Gastrocnemius medialis (tissue), 4 donors: Measurements from ENCODE around the gene CTSE. TPM values are rescaled to one million over a fixed set of nuclear protein-coding genes. Genes with fewer than 3 reads are reported as not detected.
"Not testable (repeated sequence)": the region's sequence is repeated elsewhere in the genome, so short reads cannot be mapped to it uniquely, and the experiment has no call there.

ENCODE experiments used
- ATAC-seq, 2 donors: fragments of 150-250 bp; one replicate each; pipeline ENCODE4 v1.9.1; 2016
- DNase-seq, 2 donors: peaks; one replicate each; pipeline ENCODE4 v3.0.0-alpha.2; 2019
- H3K27ac ChIP-seq, 4 donors: fragments of 200-600 bp; sonication (generic); 1 replicate in 1 of 4; 2 replicates in 3 of 4; pipeline ENCODE4 v1.5.1; 2016 to 2018; ENCODE audit warnings: mild to moderate bottlenecking in 2 of 4, moderate library complexity in 1 of 4
- H3K27me3 ChIP-seq, 3 donors: fragments of 200-600 bp; sonication (generic) in 2 of 3; 1 replicate in 1 of 3; 2 replicates in 2 of 3; pipeline versions ENCODE4 v1.5.1 to v1.6.0; 2016 to 2019; ENCODE audit warnings: mild to moderate bottlenecking in 1 of 3, moderate library complexity in 1 of 3
- H3K36me3 ChIP-seq, 2 donors: fragments of 200-600 bp; sonication (generic) in 1 of 2; one replicate each; pipeline ENCODE4 v1.5.1; 2017 to 2018
- H3K4me1 ChIP-seq, 2 donors: fragments of 200-600 bp; sonication (generic) in 1 of 2; one replicate each; pipeline ENCODE4 v1.5.1; 2016 to 2017; ENCODE audit warnings: mild to moderate bottlenecking in 2 of 2
- H3K4me3 ChIP-seq, 4 donors: fragments of 200-600 bp; sonication (generic) in 3 of 4; 1 replicate in 1 of 4; 2 replicates in 3 of 4; pipeline ENCODE4 v1.5.1; 2016 to 2019; ENCODE audit warnings: mild to moderate bottlenecking in 2 of 4
- H3K9me3 ChIP-seq, 3 donors: fragments of 200-600 bp; sonication (generic) in 2 of 3; 1 replicate in 1 of 3; 2 replicates in 2 of 3; pipeline ENCODE4 v1.5.1; 2016 to 2019
- POLR2A ChIP-seq, 2 donors: fragments of 450-650 bp; IDR thresholded peaks; one replicate each; pipeline ENCODE4 v1.6.1; 2017; ENCODE audit warnings: antibody characterized with exemption in 2 of 2, mild to moderate bottlenecking in 2 of 2, moderate library complexity in 2 of 2
- in situ Hi-C, 4 donors: fragments of 200-750 bp; cut with MboI; loops; one replicate each; pipeline versions ENCODE4 v1.15.0 to v1.8.0; 2017; ENCODE audit warnings: low sequenced_read_pairs in 4 of 4
- intact Hi-C: fragments of 100-400 bp; cut with DNase I; formaldehyde crosslinking; loops from one replicate; pipeline ENCODE4 v1.15.1; 2023; ENCODE audit warnings: low total_unique reads
- total RNA-seq, 4 donors: library from RNA; depleted of rRNA; stranded (reverse); fragments of >200 nt; gene quantifications; one replicate each; pipeline versions ENCODE4 v1.1.0 to v1.2.3, GENCODE V29; 2016
- TF ChIP-seq, protein P1 (sequence below), 5 experiments: fragments of 450-650 bp in 3 of 5; fragments of 200-600 bp in 2 of 5; sonication (generic) in 2 of 5; IDR thresholded peaks in 4 of 5; conservative IDR thresholded peaks in 1 of 5; 1 replicate in 4 of 5; 2 replicates in 1 of 5; pipeline ENCODE4 v1.5.1; 2016 to 2019; ENCODE audit warnings: antibody characterized with exemption in 5 of 5, mild to moderate bottlenecking in 3 of 5, moderate library complexity in 3 of 5

CTSE gene
- total RNA-seq, 4 donors from 2014 or later: not detected

DNA sequence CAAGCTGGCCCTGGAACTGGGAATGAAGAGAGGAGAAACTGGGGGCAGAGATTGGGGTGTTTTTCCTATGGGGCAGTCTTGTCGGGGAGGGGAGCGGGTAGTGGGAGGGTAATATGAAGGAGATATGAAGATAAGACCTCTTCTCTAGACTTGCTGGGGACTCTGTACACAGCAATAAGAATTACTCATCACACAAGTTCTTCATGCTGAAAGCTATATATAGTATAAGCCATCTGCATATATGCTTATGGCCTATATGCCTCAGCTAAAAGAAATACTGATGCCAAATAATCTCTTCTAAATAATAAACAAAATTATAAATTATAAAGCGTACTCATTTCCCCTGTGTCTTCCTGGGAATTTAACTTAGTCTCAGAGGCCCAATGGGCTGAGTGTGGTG lies 37.1 kb upstream of the CTSE start:
- DNase-seq (no peak), ATAC-seq (no peak)
- no peak for TF ChIP-seq POLR2A (IDR thresholded peaks at IDR 0.05)
- TF ChIP-seq, protein P1, sequence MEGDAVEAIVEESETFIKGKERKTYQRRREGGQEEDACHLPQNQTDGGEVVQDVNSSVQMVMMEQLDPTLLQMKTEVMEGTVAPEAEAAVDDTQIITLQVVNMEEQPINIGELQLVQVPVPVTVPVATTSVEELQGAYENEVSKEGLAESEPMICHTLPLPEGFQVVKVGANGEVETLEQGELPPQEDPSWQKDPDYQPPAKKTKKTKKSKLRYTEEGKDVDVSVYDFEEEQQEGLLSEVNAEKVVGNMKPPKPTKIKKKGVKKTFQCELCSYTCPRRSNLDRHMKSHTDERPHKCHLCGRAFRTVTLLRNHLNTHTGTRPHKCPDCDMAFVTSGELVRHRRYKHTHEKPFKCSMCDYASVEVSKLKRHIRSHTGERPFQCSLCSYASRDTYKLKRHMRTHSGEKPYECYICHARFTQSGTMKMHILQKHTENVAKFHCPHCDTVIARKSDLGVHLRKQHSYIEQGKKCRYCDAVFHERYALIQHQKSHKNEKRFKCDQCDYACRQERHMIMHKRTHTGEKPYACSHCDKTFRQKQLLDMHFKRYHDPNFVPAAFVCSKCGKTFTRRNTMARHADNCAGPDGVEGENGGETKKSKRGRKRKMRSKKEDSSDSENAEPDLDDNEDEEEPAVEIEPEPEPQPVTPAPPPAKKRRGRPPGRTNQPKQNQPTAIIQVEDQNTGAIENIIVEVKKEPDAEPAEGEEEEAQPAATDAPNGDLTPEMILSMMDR (IDR thresholded peaks at IDR 0.05 in 4 of 5, conservative IDR thresholded peaks at IDR 0.05 in 1 of 5): no peak
- Histone ChIP-seq H3K4me3 (no peak overlapping the region), H3K9me3 (no peaks in the 10 kb centered on the region), H3K27me3 (no peaks in the 10 kb centered on the region), H3K27ac (no peak overlapping the region), H3K36me3 (no peaks in the 10 kb centered on the region), H3K4me1 (no peaks in the 10 kb centered on the region)
- in situ Hi-C loops: no loop called here
- intact Hi-C loops: no loop called here

- H3K27me3 ChIP-seq: no peaks in the 10 kb centered on the region
- no peaks in the 10 kb centered on the region for H3K4me1 ChIP-seq
- in situ Hi-C loops (no loop called here), intact Hi-C loops (no loop called here)
- no peak overlapping the region for H3K27ac ChIP-seq
- H3K4me3 ChIP-seq: no peak overlapping the region
- no peaks in the 10 kb centered on the region for H3K36me3 ChIP-seq
- TF ChIP-seq, protein P1 (IDR thresholded peaks at IDR 0.05 in 4 of 5, conservative IDR thresholded peaks at IDR 0.05 in 1 of 5): no peak
- TF ChIP-seq POLR2A (IDR thresholded peaks at IDR 0.05): no peak
- DNase-seq: no peak
- ATAC-seq: no peak
- no peaks in the 10 kb centered on the region for H3K9me3 ChIP-seq
These were observed 35.7 kb upstream of the CTSE start for GRCh38 chr1:206059355-206059915.

- DNase-seq (no peak), ATAC-seq (no peak)
- H3K36me3 ChIP-seq: no peaks in the 10 kb centered on the region
- no peak overlapping the region for H3K4me3 ChIP-seq
- H3K9me3 ChIP-seq: no peaks in the 10 kb centered on the region
- H3K27me3 ChIP-seq: no peaks in the 10 kb centered on the region
- no peaks in the 10 kb centered on the region for H3K4me1 ChIP-seq
- TF ChIP-seq POLR2A (IDR thresholded peaks at IDR 0.05): no peak
- TF ChIP-seq, protein P1 (IDR thresholded peaks at IDR 0.05 in 4 of 5, conservative IDR thresholded peaks at IDR 0.05 in 1 of 5): no peak
- intact Hi-C loops (no loop called here), in situ Hi-C loops (no loop called here)
- no peak overlapping the region for H3K27ac ChIP-seq
These were observed 35.2 kb upstream of the CTSE start for GRCh38 chr1:206058927-206059292.

DNA sequence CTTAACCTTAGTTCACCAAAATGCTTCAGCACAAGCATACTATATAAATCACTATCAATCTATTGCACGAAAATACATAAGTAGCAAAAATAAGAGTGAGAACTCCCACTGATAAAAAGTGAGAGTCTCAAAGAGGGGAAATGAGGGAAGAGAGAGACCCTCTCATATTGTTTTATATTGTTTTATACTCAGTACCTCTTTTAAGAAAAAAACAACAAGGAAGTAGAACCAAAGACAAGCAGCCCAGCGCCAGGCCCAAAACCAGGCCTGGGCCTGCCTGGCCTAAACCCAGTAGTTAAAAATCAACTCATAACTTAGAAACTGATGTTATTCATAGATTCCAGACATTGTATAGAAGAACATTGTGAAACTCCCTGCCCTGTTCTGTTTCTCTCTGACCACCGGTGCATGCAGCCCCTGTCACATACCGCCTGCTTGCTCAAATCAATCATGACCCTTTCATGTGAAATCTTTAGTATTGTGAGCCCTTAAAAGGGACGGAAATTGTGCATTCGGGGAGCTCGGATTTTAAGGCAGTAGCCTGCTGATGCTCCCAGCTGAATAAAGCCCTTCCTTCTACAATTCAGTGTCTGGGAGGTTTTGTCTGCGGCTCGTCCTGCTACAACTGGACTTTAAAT lies 34.7 kb upstream of the CTSE start:
- H3K9me3 ChIP-seq: not testable (repeated sequence)

DNA sequence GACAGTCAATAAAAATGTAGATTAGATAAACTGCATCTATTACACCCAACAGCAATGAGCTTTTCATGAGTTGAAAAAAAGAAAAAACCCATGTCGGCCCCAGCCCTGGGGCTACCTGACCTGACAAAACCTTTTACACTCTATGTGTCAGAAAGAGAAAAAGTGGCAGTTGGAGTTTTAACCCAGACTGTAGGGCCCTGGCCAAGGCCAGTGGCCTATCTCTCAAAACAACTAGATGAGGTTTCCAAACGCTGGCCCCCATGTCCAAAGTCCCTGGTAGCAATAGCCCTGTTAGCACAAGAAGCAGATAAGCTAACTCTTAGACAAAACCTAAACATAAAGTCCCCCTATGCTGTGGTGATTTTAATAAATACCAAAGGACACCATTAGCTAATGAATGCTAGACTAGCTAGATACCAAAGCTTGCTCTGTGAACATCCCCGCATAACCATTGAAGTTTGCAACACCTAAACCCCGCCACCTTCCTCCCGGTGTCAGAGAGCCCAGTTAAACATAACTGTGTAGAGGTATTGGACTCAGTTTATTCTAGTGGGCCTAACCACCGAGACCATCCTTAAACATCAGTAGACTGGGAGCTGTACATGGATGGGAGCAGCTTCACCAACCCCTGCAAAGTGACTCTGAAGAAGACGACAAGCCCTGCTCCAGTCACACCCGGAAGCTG lies 32.1 kb upstream of the CTSE start:
- in situ Hi-C loops: not testable (repeated sequence)

More for the DNA sequence above, 34.7 kb upstream of the CTSE start:
- in situ Hi-C loops, ATAC-seq, H3K4me3 ChIP-seq, H3K4me1 ChIP-seq, H3K27me3 ChIP-seq, DNase-seq, H3K27ac ChIP-seq, intact Hi-C loops, H3K36me3 ChIP-seq: not testable (repeated sequence)

GRCh38 chr1:206055069-206055625 lies 31.5 kb upstream of the CTSE start:
- ATAC-seq, H3K4me3 ChIP-seq, H3K27me3 ChIP-seq, in situ Hi-C loops, DNase-seq, H3K4me1 ChIP-seq, H3K36me3 ChIP-seq, intact Hi-C loops, H3K9me3 ChIP-seq, H3K27ac ChIP-seq: not testable (repeated sequence)

More for the DNA sequence above, 32.1 kb upstream of the CTSE start:
- H3K27ac ChIP-seq, H3K4me1 ChIP-seq, intact Hi-C loops, H3K9me3 ChIP-seq, DNase-seq, ATAC-seq, H3K4me3 ChIP-seq, H3K27me3 ChIP-seq, H3K36me3 ChIP-seq: not testable (repeated sequence)

- ATAC-seq, in situ Hi-C loops, intact Hi-C loops: not testable (repeated sequence)
These were observed 29.9 kb upstream of the CTSE start for GRCh38 chr1:206053616-206054015.

GRCh38 chr1:206052919-206053610 lies 29.4 kb upstream of the CTSE start, which contains the start of gene RHEX:
TSS of gene RHEX (plus strand) at chr1:206053173. CDS start at chr1:206097829, 44,656 bp downstream.
- intact Hi-C loops, H3K4me3 ChIP-seq, H3K27ac ChIP-seq, H3K27me3 ChIP-seq, in situ Hi-C loops, ATAC-seq, H3K4me1 ChIP-seq, H3K9me3 ChIP-seq, H3K36me3 ChIP-seq, DNase-seq: not testable (repeated sequence)

More at GRCh38 chr1:206053616-206054015, 29.9 kb upstream of the CTSE start:
- H3K4me3 ChIP-seq, H3K9me3 ChIP-seq, DNase-seq, H3K27ac ChIP-seq, H3K27me3 ChIP-seq, H3K4me1 ChIP-seq, H3K36me3 ChIP-seq: not testable (repeated sequence)
